GM12878 (cell line): ENCODE results near the gene SLFN5.

Source experiments
- CHD2 ChIP-seq: IDR thresholded peaks from 2 replicates; pipeline ENCODE4 v1.6.1; 2011; ENCODE audit warnings: low read depth, low read length, improper control_type of control experiment, borderline replicate concordance
- POLR2A ChIP-seq: IDR thresholded peaks from 2 replicates; pipeline ENCODE4 v1.6.1; 2011; ENCODE audit warnings: low read depth, mild to moderate bottlenecking, low read length
- RAD21 ChIP-seq: IDR thresholded peaks from 2 replicates; pipeline ENCODE4 v1.6.1; 2011; ENCODE audit warnings: mild to moderate bottlenecking, low read depth, low read length, moderate library complexity; ENCODE audit not compliant: insufficient read depth

- TF ChIP-seq CHD2 (no peak), POLR2A (no peak), RAD21 (no peak)
Observed at GRCh38 chr17:35240861-35241260, 2.0 kb upstream of the SLFN5 start.
